Measurements from ENCODE around the gene RAPSN. TPM values are rescaled to one million over a fixed set of nuclear protein-coding genes. Genes with fewer than 3 reads are reported as not detected.

Gene RAPSN
- total RNA-seq, 3 donors from 2014 or later: 0.41 to 0.96 (median 0.95) TPM

- Histone ChIP-seq H3K36me3 (ENCODE audit: low read depth) (no peaks in the 10 kb centered on the region), H3K4me1 (ENCODE audit: low read depth) (no peaks in the 10 kb centered on the region), H3K9me3 (no peaks in the 10 kb centered on the region), H3K4me3 (no peak overlapping the region)
- no peak for ATAC-seq
- intact Hi-C loops (cut with DNase I, micrococcal nuclease): no loop called here
- DNase-seq: no peak
- TF ChIP-seq CTCF (IDR thresholded peaks at IDR 0.05): no peak
Observed at GRCh38 chr11:47443817-47444216, 5.1 kb downstream of the RAPSN start.

- no peak for ATAC-seq
- DNase-seq: no peak
- no peaks in the 10 kb centered on the region for H3K9me3 ChIP-seq
- H3K4me1 ChIP-seq (ENCODE audit: low read depth): no peaks in the 10 kb centered on the region
- H3K4me3 ChIP-seq: no peak overlapping the region
- no peaks in the 10 kb centered on the region for H3K36me3 ChIP-seq (ENCODE audit: low read depth)
- TF ChIP-seq CTCF (IDR thresholded peaks at IDR 0.05): no peak
- intact Hi-C loops (cut with DNase I, micrococcal nuclease): no loop called here
Observed at GRCh38 chr11:47443028-47443700, 5.8 kb downstream of the RAPSN start.

GRCh38 chr11:47442514-47442913 is 6.4 kb downstream of the RAPSN start:
- Histone ChIP-seq H3K9me3 (no peaks in the 10 kb centered on the region), H3K4me3 (no peak overlapping the region), H3K4me1 (ENCODE audit: low read depth) (peaks cover 5% of the 10 kb centered on the region), H3K36me3 (ENCODE audit: low read depth) (no peaks in the 10 kb centered on the region)
- intact Hi-C loops (cut with DNase I, micrococcal nuclease): no loop called here
- TF ChIP-seq CTCF (IDR thresholded peaks at IDR 0.05): no peak
- ATAC-seq: no peak
- no peak for DNase-seq

- Histone ChIP-seq H3K4me3 (no peak overlapping the region), H3K36me3 (ENCODE audit: low read depth) (no peaks in the 10 kb centered on the region), H3K4me1 (ENCODE audit: low read depth) (peaks cover 5% of the 10 kb centered on the region), H3K9me3 (no peaks in the 10 kb centered on the region)
- TF ChIP-seq CTCF (IDR thresholded peaks at IDR 0.05): no peak
- DNase-seq (no peak), ATAC-seq (no peak)
- intact Hi-C loops (cut with DNase I, micrococcal nuclease): no loop called here
Observed at GRCh38 chr11:47441421-47441820, 7.5 kb downstream of the RAPSN start.

- H3K36me3 ChIP-seq (ENCODE audit: low read depth): no peaks in the 10 kb centered on the region
- TF ChIP-seq CTCF (IDR thresholded peaks at IDR 0.05): no peak
- H3K4me1 ChIP-seq (ENCODE audit: low read depth): peaks cover 5% of the 10 kb centered on the region
- intact Hi-C loops (cut with DNase I, micrococcal nuclease): no loop called here
- H3K4me3 ChIP-seq: no peak overlapping the region
- DNase-seq: no peak
- H3K9me3 ChIP-seq: no peaks in the 10 kb centered on the region
- ATAC-seq: no peak
Observed at GRCh38 chr11:47440054-47440476, 8.9 kb downstream of the RAPSN start.

GRCh38 chr11:47438721-47439120 is 10.2 kb downstream of the RAPSN start:
- H3K4me3 ChIP-seq: no peak overlapping the region
- peaks cover 5% of the 10 kb centered on the region for H3K4me1 ChIP-seq (ENCODE audit: low read depth)
- no peaks in the 10 kb centered on the region for H3K36me3 ChIP-seq (ENCODE audit: low read depth)
- intact Hi-C loops (cut with DNase I, micrococcal nuclease): no loop called here
- no peak for ATAC-seq
- H3K9me3 ChIP-seq: no peaks in the 10 kb centered on the region
- no peak for TF ChIP-seq CTCF (IDR thresholded peaks at IDR 0.05)
- no peak for DNase-seq

Data from mucosa of descending colon (tissue), 3 donors.